ENCODE data around the gene FOXN4. TPM values are rescaled to one million over a fixed set of nuclear protein-coding genes. Genes with fewer than 3 reads are reported as not detected.

Gene FOXN4
- total RNA-seq, 2 donors from 2014 or later: not detected

GRCh38 chr12:109261939-109262338, 47.1 kb downstream of the FOXN4 start:
- H3K27me3 ChIP-seq (replicated peaks; ENCODE audit: insufficient read depth): no peaks in the 10 kb centered on the region
- no peak for TF ChIP-seq CTCF (IDR thresholded peaks at IDR 0.05)
- DNase-seq (ENCODE audit: low spot score) (no peak), ATAC-seq (ENCODE audit: insufficient number of reproducible peaks, low FRiP score, low read depth) (no peak)
- H3K27ac ChIP-seq: no peak overlapping the region
- no peaks in the 10 kb centered on the region for H3K4me1 ChIP-seq (ENCODE audit: control insufficient read depth in 1 of 2, low read depth in 2 of 2)
- H3K9me3 ChIP-seq: peaks cover 4% of the 10 kb centered on the region
- no peak overlapping the region for H3K4me3 ChIP-seq
- peaks cover 29% of the 10 kb centered on the region for H3K36me3 ChIP-seq

GRCh38 chr12:109261087-109261486, 48.0 kb downstream of the FOXN4 start:
- Histone ChIP-seq H3K27me3 (replicated peaks; ENCODE audit: insufficient read depth) (no peaks in the 10 kb centered on the region), H3K4me1 (ENCODE audit: control insufficient read depth in 1 of 2, low read depth in 2 of 2) (no peaks in the 10 kb centered on the region), H3K27ac (no peak overlapping the region), H3K4me3 (no peak overlapping the region), H3K36me3 (peaks cover 25% of the 10 kb centered on the region), H3K9me3 (peaks cover 4% of the 10 kb centered on the region)
- ATAC-seq (ENCODE audit: insufficient number of reproducible peaks, low FRiP score, low read depth) (no peak), DNase-seq (ENCODE audit: low spot score) (no peak)
- no peak for TF ChIP-seq CTCF (IDR thresholded peaks at IDR 0.05)

- no peak for TF ChIP-seq CTCF (IDR thresholded peaks at IDR 0.05)
- no peak for DNase-seq (ENCODE audit: low spot score)
- ATAC-seq (ENCODE audit: insufficient number of reproducible peaks, low FRiP score, low read depth): no peak
These were observed 49.6 kb downstream of the FOXN4 start for GRCh38 chr12:109259545-109259895.

GRCh38 chr12:109258607-109259544, 50.2 kb downstream of the FOXN4 start:
- Histone ChIP-seq H3K27ac (no peak overlapping the region), H3K36me3 (peaks cover 13% of the 10 kb centered on the region), H3K9me3 (peaks cover 7% of the 10 kb centered on the region), H3K4me1 (ENCODE audit: control insufficient read depth in 1 of 2, low read depth in 2 of 2) (no peaks in the 10 kb centered on the region), H3K4me3 (no peak overlapping the region), H3K27me3 (replicated peaks; ENCODE audit: insufficient read depth) (no peaks in the 10 kb centered on the region)
- ATAC-seq (ENCODE audit: insufficient number of reproducible peaks, low FRiP score, low read depth): no peak
- DNase-seq (ENCODE audit: low spot score): no peak
- TF ChIP-seq CTCF (IDR thresholded peaks at IDR 0.05): no peak

More at GRCh38 chr12:109259545-109259895, 49.6 kb downstream of the FOXN4 start:
- Histone ChIP-seq H3K27me3 (replicated peaks; ENCODE audit: insufficient read depth) (no peaks in the 10 kb centered on the region), H3K9me3 (peaks cover 4% of the 10 kb centered on the region), H3K4me1 (ENCODE audit: control insufficient read depth in 1 of 2, low read depth in 2 of 2) (no peaks in the 10 kb centered on the region), H3K36me3 (peaks cover 10% of the 10 kb centered on the region), H3K27ac (no peak overlapping the region), H3K4me3 (no peak overlapping the region)

GRCh38 chr12:109258201-109258600, 50.9 kb downstream of the FOXN4 start:
- no peak for ATAC-seq (ENCODE audit: insufficient number of reproducible peaks, low FRiP score, low read depth)
- Histone ChIP-seq H3K9me3 (peaks cover 8% of the 10 kb centered on the region), H3K4me3 (no peak overlapping the region), H3K36me3 (peaks cover 19% of the 10 kb centered on the region), H3K27me3 (replicated peaks; ENCODE audit: insufficient read depth) (no peaks in the 10 kb centered on the region), H3K27ac (no peak overlapping the region), H3K4me1 (ENCODE audit: control insufficient read depth in 1 of 2, low read depth in 2 of 2) (no peaks in the 10 kb centered on the region)
- no peak for TF ChIP-seq CTCF (IDR thresholded peaks at IDR 0.05)
- DNase-seq (ENCODE audit: low spot score): no peak

All from thoracic aorta (tissue), 2 donors.